Measurements from ENCODE around the gene TSPAN2.
A peak's percentile ranks its signal among the peaks of the same experiment; 100 is the strongest.

The TSPAN2 gene

GRCh38 chr1:115076384-115076915, 12.9 kb downstream of the TSPAN2 start:
- DNase-seq, result no peak

- no peak for DNase-seq
These were observed 14.3 kb downstream of the TSPAN2 start for GRCh38 chr1:115074839-115075534.

GRCh38 chr1:115073298-115074087, 15.8 kb downstream of the TSPAN2 start:
- DNase-seq, result no peak

GRCh38 chr1:115071012-115071664, 18.2 kb downstream of the TSPAN2 start:
- DNase-seq, result no peak

- DNase-seq, result no peak
These were observed 19.5 kb downstream of the TSPAN2 start for GRCh38 chr1:115069659-115070308.

- no peak for DNase-seq
These were observed 20.3 kb downstream of the TSPAN2 start for GRCh38 chr1:115068826-115069585.

GRCh38 chr1:115067161-115067859, 22.0 kb downstream of the TSPAN2 start:
- DNase-seq, result peak in 11 of 58 donors; percentile 11 to 75 (median 31)

GRCh38 chr1:115065021-115065420, 24.3 kb downstream of the TSPAN2 start:
- no peak for DNase-seq

- DNase-seq, result no peak
These were observed 24.8 kb downstream of the TSPAN2 start for GRCh38 chr1:115064461-115064860.

GRCh38 chr1:115063228-115063901, 25.9 kb downstream of the TSPAN2 start:
- no peak for DNase-seq

- DNase-seq, result no peak
These were observed 26.7 kb downstream of the TSPAN2 start for GRCh38 chr1:115062542-115063004.

GRCh38 chr1:115060501-115060900, 28.8 kb downstream of the TSPAN2 start:
- no peak for DNase-seq

GRCh38 chr1:115059316-115059715, 30.0 kb downstream of the TSPAN2 start:
- no peak for DNase-seq

GRCh38 chr1:115057661-115058254, 31.5 kb downstream of the TSPAN2 start:
- no peak for DNase-seq

- peak in 1 of 58 donors; percentile 6 for DNase-seq
These were observed 32.9 kb downstream of the TSPAN2 start for GRCh38 chr1:115056395-115056798.

GRCh38 chr1:115052454-115053083, 36.7 kb downstream of the TSPAN2 start:
- peak in 10 of 58 donors; percentile 2 to 40 (median 12) for DNase-seq

GRCh38 chr1:115051850-115052249, 37.5 kb downstream of the TSPAN2 start:
- no peak for DNase-seq

- DNase-seq, result no peak
These were observed 42.6 kb downstream of the TSPAN2 start for GRCh38 chr1:115046751-115047150.

Data from anterior cingulate cortex (tissue), 58 donors.